GM18517 (cell line): Measurements from ENCODE around the gene SALL1.

ENCODE experiments used
- ATAC-seq: cut with Tn5 transposase; IDR thresholded peaks from one replicate; pipeline ENCODE4 v1.9.1; 2021; ENCODE audit warnings: mild to moderate bottlenecking, moderate library complexity; ENCODE audit not compliant: unreplicated experiment

The SALL1 gene

GRCh38 chr16:51150888-51151320 is at the start of gene SALL1:
Gene SALL1 (minus strand): TSS chr16:51151270. CDS start chr16:51151241, 29 bp downstream.
- no peak for ATAC-seq

GRCh38 chr16:51200793-51201192 is 49.7 kb upstream of the SALL1 start:
- ATAC-seq, result no peak

GRCh38 chr16:51197953-51198748 is 47.1 kb upstream of the SALL1 start:
- ATAC-seq, result no peak

- no peak for ATAC-seq
Measured at GRCh38 chr16:51193879-51194278, 42.8 kb upstream of the SALL1 start.

- peak; percentile 57 for ATAC-seq
Measured at GRCh38 chr16:51184702-51185433, 33.8 kb upstream of the SALL1 start.

- ATAC-seq, result no peak
Measured at GRCh38 chr16:51181503-51181811, 30.4 kb upstream of the SALL1 start.

- no peak for ATAC-seq
Measured at GRCh38 chr16:51180719-51181502, 29.8 kb upstream of the SALL1 start.

GRCh38 chr16:51175081-51175480 is 24.0 kb upstream of the SALL1 start:
- no peak for ATAC-seq

- no peak for ATAC-seq
Measured at GRCh38 chr16:51172368-51172767, 21.3 kb upstream of the SALL1 start.

GRCh38 chr16:51168755-51169154 is 17.7 kb upstream of the SALL1 start:
- no peak for ATAC-seq

- no peak for ATAC-seq
Measured at GRCh38 chr16:51167170-51167895, 16.3 kb upstream of the SALL1 start.

GRCh38 chr16:51166541-51166940 is 15.5 kb upstream of the SALL1 start:
- ATAC-seq, result no peak

GRCh38 chr16:51166091-51166490 is 15.0 kb upstream of the SALL1 start:
- no peak for ATAC-seq

- no peak for ATAC-seq
Measured at GRCh38 chr16:51165043-51165442, 14.0 kb upstream of the SALL1 start.

GRCh38 chr16:51164574-51164973 is 13.5 kb upstream of the SALL1 start:
- no peak for ATAC-seq

- no peak for ATAC-seq
Measured at GRCh38 chr16:51163894-51164566, 13.0 kb upstream of the SALL1 start.

- no peak for ATAC-seq
Measured at GRCh38 chr16:51163366-51163765, 12.3 kb upstream of the SALL1 start.

GRCh38 chr16:51161440-51162195 is 10.5 kb upstream of the SALL1 start:
- no peak for ATAC-seq

- ATAC-seq, result no peak
Measured at GRCh38 chr16:51159865-51160264, 8.8 kb upstream of the SALL1 start.

- ATAC-seq, result no peak
Measured at GRCh38 chr16:51159296-51159695, 8.2 kb upstream of the SALL1 start.
